Neural progenitor cell (in vitro differentiated cells): ENCODE results near the gene SNX5. TPM values are rescaled to one million over a fixed set of nuclear protein-coding genes. Genes with fewer than 3 reads are reported as not detected.

ENCODE experiments used
- DNase-seq: peaks from one replicate; pipeline ENCODE4 v3.0.0-alpha.2; 2016; ENCODE audit warnings: low spot score
- H2AFZ ChIP-seq: fragments of 200-600 bp; sonication (generic); replicated peaks from 2 replicates; pipeline ENCODE4 v1.6.1; 2016; ENCODE audit warnings: antibody characterized with exemption
- H3F3A ChIP-seq: fragments of 200-600 bp; sonication (generic); 2 replicates; pipeline ENCODE4 v1.6.1; 2016; ENCODE audit warnings: antibody characterized with exemption, low read depth
- H3K27ac ChIP-seq: fragments of 200-600 bp; sonication (generic); 2 replicates; pipeline ENCODE4 v1.5.1; 2016; ENCODE audit warnings: mild to moderate bottlenecking
- H3K27me3 ChIP-seq: fragments of 200-600 bp; sonication (generic); 2 replicates; pipeline ENCODE4 v1.6.1; 2016; ENCODE audit warnings: mild to moderate bottlenecking, moderate library complexity
- H3K36me3 ChIP-seq: fragments of 200-600 bp; sonication (generic); 2 replicates; pipeline ENCODE4 v1.5.1; 2016
- H3K4me1 ChIP-seq: fragments of 200-600 bp; sonication (generic); 2 replicates; pipeline ENCODE4 v1.6.1; 2016; ENCODE audit warnings: mixed run types
- H3K4me2 ChIP-seq: fragments of 200-600 bp; sonication (generic); 2 replicates; pipeline ENCODE4 v1.6.1; 2016
- H3K4me3 ChIP-seq: fragments of 200-600 bp; sonication (generic); 2 replicates; pipeline ENCODE4 v1.5.1; 2016
- H3K79me2 ChIP-seq: fragments of 200-600 bp; sonication (generic); 2 replicates; pipeline ENCODE4 v1.6.1; 2016; ENCODE audit warnings: low read depth
- H3K9ac ChIP-seq: fragments of 200-600 bp; sonication (generic); 2 replicates; pipeline ENCODE4 v1.6.1; 2016
- H3K9me3 ChIP-seq: fragments of 200-600 bp; sonication (generic); 2 replicates; pipeline ENCODE4 v1.5.1; 2016; ENCODE audit warnings: low read depth
- H4K20me1 ChIP-seq: fragments of 200-600 bp; sonication (generic); 2 replicates; pipeline ENCODE4 v1.6.1; 2016; ENCODE audit warnings: low read depth
- H3K27ac Mint-ChIP-seq: 3 replicates; pipeline ENCODE4 v1.8.0; 2021; ENCODE audit warnings: mixed read lengths
- H3K27me3 Mint-ChIP-seq: 2 replicates; pipeline ENCODE4 v1.8.0; 2022; ENCODE audit warnings: low read depth, mild to moderate bottlenecking, inconsistent platforms, moderate library complexity, mixed read lengths; ENCODE audit not compliant: insufficient read depth
- H3K36me3 Mint-ChIP-seq: 3 replicates; pipeline ENCODE4 v1.8.0; 2021; ENCODE audit warnings: mixed read lengths
- H3K4me1 Mint-ChIP-seq: 3 replicates; pipeline ENCODE4 v1.8.0; 2021; ENCODE audit warnings: mixed read lengths
- H3K4me3 Mint-ChIP-seq: 3 replicates; pipeline ENCODE4 v1.8.0; 2021; ENCODE audit warnings: mild to moderate bottlenecking, moderate library complexity, mixed read lengths
- H3K9me3 Mint-ChIP-seq: 3 replicates; pipeline ENCODE4 v1.8.0; 2020; ENCODE audit warnings: mixed read lengths
- EZH2 ChIP-seq: fragments of 200-600 bp; sonication (generic); IDR thresholded peaks from 2 replicates; pipeline ENCODE4 v1.6.1; 2017; ENCODE audit warnings: antibody characterized with exemption, mild to moderate bottlenecking, moderate library complexity
- EZH2phosphoT487 ChIP-seq: fragments of 200-600 bp; sonication (generic); IDR thresholded peaks from 2 replicates; pipeline ENCODE4 v1.6.1; 2017; ENCODE audit warnings: antibody characterized with exemption
- total RNA-seq: library from RNA; depleted of rRNA; stranded (reverse); fragments of >200 nt; gene quantifications from 2 replicates; pipeline ENCODE4 v1.2.3, GENCODE V29; 2015; ENCODE audit warnings: low replicate concordance
- TF ChIP-seq, protein P1 (sequence below): fragments of 200-600 bp; sonication (generic); IDR thresholded peaks from 2 replicates; pipeline ENCODE4 v1.5.1; 2017; ENCODE audit warnings: antibody characterized with exemption, mild to moderate bottlenecking

SNX5 gene
- total RNA-seq, 1 donor from 2014 or later: 226 TPM

DNA sequence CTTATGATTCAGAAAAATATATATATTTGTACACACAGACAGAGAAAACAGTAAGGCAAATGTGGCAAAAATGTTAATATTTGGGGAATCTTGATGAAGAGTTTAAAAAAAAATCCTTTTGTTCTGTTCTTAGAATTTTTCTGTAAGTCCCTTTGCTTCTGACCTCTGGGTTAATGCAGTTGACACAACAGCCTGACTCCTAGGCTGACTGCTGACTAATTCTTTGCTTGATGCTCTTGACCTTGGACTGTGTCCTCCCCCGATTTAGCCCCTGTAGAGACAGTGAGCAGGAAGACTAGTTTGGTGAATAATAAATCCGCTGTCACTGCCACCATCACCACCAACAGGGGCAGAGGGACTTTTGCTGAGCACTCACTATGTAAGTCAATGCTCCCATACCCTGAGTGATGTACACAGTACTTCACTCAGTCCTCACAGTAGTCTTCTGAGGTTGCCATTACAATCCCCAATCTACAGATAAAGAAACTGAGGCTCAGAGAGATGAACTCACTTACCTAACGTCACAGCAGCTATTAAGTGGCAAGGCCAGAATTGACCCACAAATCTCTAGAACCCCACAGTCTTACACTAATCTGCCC, 71.7 kb downstream of the SNX5 start:
- H3K27ac Mint-ChIP-seq: no peak overlapping the region
- Histone ChIP-seq H3K9me3 (no peaks in the 10 kb centered on the region), H2AFZ (no peak overlapping the region), H3K4me3 (no peak overlapping the region), H3K4me1 (no peaks in the 10 kb centered on the region), H3K27ac (no peak overlapping the region), H3K79me2 (no peaks in the 10 kb centered on the region), H3K27me3 (no peaks in the 10 kb centered on the region), H3K4me2 (no peak overlapping the region), H4K20me1 (no peaks in the 10 kb centered on the region), H3F3A (no peaks in the 10 kb centered on the region), H3K9ac (no peak overlapping the region), H3K36me3 (no peaks in the 10 kb centered on the region)
- no peaks in the 10 kb centered on the region for H3K36me3 Mint-ChIP-seq
- TF ChIP-seq, protein P1, sequence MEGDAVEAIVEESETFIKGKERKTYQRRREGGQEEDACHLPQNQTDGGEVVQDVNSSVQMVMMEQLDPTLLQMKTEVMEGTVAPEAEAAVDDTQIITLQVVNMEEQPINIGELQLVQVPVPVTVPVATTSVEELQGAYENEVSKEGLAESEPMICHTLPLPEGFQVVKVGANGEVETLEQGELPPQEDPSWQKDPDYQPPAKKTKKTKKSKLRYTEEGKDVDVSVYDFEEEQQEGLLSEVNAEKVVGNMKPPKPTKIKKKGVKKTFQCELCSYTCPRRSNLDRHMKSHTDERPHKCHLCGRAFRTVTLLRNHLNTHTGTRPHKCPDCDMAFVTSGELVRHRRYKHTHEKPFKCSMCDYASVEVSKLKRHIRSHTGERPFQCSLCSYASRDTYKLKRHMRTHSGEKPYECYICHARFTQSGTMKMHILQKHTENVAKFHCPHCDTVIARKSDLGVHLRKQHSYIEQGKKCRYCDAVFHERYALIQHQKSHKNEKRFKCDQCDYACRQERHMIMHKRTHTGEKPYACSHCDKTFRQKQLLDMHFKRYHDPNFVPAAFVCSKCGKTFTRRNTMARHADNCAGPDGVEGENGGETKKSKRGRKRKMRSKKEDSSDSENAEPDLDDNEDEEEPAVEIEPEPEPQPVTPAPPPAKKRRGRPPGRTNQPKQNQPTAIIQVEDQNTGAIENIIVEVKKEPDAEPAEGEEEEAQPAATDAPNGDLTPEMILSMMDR: no peak
- TF ChIP-seq EZH2phosphoT487 (no peak), EZH2 (no peak)
- H3K4me3 Mint-ChIP-seq: no peak overlapping the region
- H3K4me1 Mint-ChIP-seq: peaks cover 18% of the 10 kb centered on the region
- H3K9me3 Mint-ChIP-seq: peaks cover 14% of the 10 kb centered on the region
- H3K27me3 Mint-ChIP-seq: peaks cover 12% of the 10 kb centered on the region
- DNase-seq: no peak

DNA sequence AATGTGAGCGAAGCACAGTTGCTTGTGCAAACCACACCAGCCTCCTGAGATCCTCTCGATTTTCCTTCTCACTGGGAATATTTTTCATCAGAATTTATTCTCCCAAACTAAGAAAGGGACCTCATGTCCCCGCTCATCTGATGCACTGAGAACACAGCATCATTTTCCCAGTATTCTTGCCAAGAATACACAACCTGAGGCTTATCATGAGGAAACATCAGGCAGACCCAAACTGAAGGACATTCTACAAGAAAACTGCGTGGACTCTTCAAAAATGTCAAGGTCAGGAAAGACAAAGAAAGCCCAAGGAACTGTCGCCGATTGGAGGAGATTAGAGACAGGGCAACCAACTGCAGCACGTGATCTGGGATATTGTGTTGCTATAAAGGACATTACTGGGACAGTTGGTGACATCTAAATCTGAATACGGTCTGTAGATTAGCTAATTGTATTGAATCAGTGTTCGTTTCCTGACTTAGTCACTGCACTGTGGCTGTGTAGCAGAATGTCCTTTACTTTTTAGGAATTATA, 72.3 kb downstream of the SNX5 start:
- Histone ChIP-seq H3F3A (no peaks in the 10 kb centered on the region), H3K79me2 (no peaks in the 10 kb centered on the region), H3K27ac (no peak overlapping the region), H3K4me2 (no peak overlapping the region), H3K9ac (no peak overlapping the region), H3K27me3 (no peaks in the 10 kb centered on the region), H3K4me3 (no peak overlapping the region), H3K36me3 (no peaks in the 10 kb centered on the region), H2AFZ (peak overlapping the region; percentile 15), H3K4me1 (no peaks in the 10 kb centered on the region), H4K20me1 (no peaks in the 10 kb centered on the region), H3K9me3 (no peaks in the 10 kb centered on the region)
- DNase-seq: no peak
- TF ChIP-seq EZH2phosphoT487: no peak
- TF ChIP-seq, protein P1: no peak
- TF ChIP-seq EZH2: no peak
- Mint-ChIP-seq H3K9me3 (peaks cover 14% of the 10 kb centered on the region), H3K36me3 (no peaks in the 10 kb centered on the region), H3K27ac (no peak overlapping the region), H3K4me1 (peaks cover 18% of the 10 kb centered on the region), H3K27me3 (peaks cover 12% of the 10 kb centered on the region), H3K4me3 (no peak overlapping the region)

DNA sequence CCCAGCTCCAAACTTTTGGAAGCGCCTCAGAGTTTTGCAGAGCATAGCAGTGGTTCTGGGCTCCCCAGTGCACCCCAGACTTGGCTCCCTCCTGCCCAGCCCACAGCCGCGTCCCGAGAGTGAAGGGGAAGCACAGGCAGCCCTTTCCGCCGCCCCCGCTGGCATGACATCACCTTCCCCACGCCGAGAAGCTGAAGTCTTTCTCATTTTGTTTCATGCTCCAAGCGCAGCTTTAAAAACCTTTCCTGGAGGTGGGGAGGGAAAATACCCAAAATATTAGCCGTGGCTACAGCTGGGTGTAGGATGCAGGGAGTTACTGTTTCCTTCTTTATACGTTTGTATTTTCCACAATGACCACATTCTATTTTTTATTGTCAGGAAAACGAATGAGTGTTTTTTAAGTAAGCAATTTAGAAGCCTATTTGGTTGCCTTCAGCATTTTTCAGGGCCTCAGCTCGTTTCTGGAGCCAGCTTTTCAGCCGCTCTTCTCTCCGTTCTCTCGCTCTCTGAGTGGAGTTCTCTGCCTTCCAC, 72.9 kb downstream of the SNX5 start:
- Histone ChIP-seq H3K9me3 (no peaks in the 10 kb centered on the region), H3K9ac (no peak overlapping the region), H3K79me2 (no peaks in the 10 kb centered on the region), H3K27ac (no peak overlapping the region), H3K4me2 (no peak overlapping the region), H3K27me3 (no peaks in the 10 kb centered on the region), H3K4me3 (no peak overlapping the region), H3F3A (no peaks in the 10 kb centered on the region), H3K36me3 (no peaks in the 10 kb centered on the region), H2AFZ (peak overlapping the region; percentile 15), H4K20me1 (no peaks in the 10 kb centered on the region), H3K4me1 (no peaks in the 10 kb centered on the region)
- TF ChIP-seq EZH2phosphoT487 (no peak), EZH2 (no peak)
- TF ChIP-seq, protein P1: no peak
- no peak for DNase-seq
- Mint-ChIP-seq H3K27me3 (peaks cover 12% of the 10 kb centered on the region), H3K9me3 (peaks cover 14% of the 10 kb centered on the region), H3K27ac (no peak overlapping the region), H3K4me1 (peaks cover 18% of the 10 kb centered on the region), H3K36me3 (no peaks in the 10 kb centered on the region), H3K4me3 (no peak overlapping the region)
